Measurements from ENCODE around the gene PARK7.
A peak's percentile ranks its signal among the peaks of the same experiment; 100 is the strongest.

GRCh38 chr1:8015036-8015808, 53.7 kb downstream of the PARK7 start:
- TF ChIP-seq CTCF (IDR thresholded peaks at IDR 0.05) (peak; percentile 61 to 89 (median 83)), POLR2A (IDR thresholded peaks at IDR 0.05) (peak in 1 of 2 donors; percentile 22)

All from adrenal gland (tissue), 5 donors.